Globus pallidus (tissue), 1 donor: Measurements from ENCODE around the gene GPHN.
A peak's percentile ranks its signal among the peaks of the same experiment; 100 is the strongest.

Experiments used
- DNase-seq: peaks from one replicate; pipeline ENCODE4 v3.0.0-alpha.2; 2015; ENCODE audit warnings: low spot score

GPHN gene

DNA sequence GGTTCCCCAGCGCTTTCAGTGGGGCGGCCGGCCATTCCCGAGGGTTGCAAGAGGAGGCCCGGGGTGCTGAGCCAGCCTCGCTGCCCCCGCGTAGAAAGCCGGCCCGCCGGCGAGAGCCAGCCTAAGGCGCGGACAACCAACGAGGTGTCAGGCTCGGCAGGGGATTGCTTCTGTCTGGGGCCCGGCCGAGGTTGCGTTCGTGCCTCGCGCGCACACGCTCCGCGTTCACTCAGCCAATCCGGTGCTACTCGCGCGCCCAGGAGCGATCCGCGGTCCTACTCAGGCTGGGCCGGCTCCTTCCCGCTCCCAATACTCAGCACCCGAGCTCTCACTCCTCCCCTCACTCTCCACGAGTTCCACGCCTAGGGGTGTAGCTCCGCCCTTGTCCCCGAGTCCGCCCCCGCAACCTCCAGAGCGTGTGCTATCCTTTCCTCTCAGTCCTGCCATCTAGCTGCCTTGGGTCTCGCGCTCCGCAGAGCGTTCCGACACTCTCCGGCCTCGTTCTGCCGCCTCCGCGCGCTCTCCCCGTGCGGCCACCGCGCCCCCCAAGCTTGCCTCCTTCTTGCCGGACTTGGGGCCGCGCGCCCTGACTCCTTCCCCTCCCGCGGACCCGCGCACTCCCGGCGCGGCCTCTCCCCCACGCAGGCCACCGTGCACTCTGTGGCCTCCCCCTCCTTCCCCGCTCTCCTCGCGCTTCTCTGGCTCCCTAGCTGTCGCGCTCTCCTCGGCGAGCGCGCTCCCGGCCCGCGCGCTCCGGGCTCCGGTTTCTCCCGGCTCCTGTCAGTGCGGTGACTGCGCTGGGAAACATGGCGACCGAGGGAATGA is at the start of gene GPHN:
GPHN (plus strand) TSS at position 426 of the 825 bp plus-strand sequence.
- DNase-seq = peak; percentile 96

GRCh38 chr14:66459603-66460002 is 48.3 kb upstream of the GPHN start:
- no peak for DNase-seq

GRCh38 chr14:66464261-66464660 is 43.7 kb upstream of the GPHN start:
- DNase-seq = no peak

GRCh38 chr14:66468778-66469367 is 39.1 kb upstream of the GPHN start:
- no peak for DNase-seq

DNA sequence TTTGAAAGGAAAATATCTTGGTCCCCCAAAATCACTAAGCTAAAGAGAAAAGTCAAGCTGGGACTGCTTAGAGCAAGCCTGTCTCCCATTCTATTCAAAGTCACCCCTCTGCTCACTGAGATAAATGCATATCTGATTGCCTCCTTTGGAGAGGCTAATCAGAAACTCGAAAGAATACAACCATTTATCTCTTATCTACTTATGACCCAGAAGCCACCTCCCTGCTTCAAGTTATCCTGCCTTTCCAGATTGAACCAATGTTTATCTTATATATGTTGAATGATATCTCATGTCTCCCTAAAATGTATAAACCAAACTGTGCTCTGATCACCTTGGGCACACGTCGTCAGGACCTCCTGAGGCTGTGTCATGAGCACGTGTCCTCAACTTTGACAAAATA is 36.4 kb upstream of the GPHN start:
- no peak for DNase-seq

DNA sequence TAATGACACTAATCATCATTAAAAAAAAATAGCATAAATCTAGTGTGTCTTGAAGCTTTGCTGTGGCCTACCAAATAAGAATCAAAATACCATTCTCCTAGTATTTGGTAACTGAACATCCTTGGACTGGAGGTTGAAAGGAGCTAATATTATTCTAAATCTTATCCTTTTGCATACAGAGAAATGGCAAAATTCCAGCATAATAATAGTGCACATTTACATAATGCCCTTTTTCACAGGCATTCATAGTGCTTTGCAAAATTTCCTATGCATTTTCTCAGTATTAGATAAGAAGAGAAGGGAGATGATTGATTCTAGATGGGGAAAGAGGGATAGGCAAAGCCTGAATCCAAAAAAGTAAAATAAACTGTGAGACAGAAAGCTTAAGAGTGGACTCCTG is 35.7 kb upstream of the GPHN start:
- DNase-seq = no peak

DNA sequence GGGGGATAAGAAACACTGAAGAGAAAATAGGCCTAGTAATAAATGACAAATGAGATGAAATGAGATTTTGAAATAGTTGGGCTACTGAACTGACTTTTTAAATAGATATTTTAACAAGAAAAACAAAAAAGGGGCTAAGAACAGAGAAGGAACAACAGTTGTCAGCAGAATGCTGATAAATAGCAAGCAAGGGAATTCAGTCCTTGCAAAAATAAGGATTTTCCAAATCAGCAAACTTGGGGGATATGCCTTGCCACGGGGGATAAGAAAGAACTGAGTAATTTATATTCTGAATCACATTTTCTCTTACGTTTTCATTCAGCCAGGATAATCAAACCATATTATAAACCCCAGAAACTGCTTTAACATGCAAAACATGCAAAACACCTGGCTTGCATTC is 34.7 kb upstream of the GPHN start:
- DNase-seq = no peak

DNA sequence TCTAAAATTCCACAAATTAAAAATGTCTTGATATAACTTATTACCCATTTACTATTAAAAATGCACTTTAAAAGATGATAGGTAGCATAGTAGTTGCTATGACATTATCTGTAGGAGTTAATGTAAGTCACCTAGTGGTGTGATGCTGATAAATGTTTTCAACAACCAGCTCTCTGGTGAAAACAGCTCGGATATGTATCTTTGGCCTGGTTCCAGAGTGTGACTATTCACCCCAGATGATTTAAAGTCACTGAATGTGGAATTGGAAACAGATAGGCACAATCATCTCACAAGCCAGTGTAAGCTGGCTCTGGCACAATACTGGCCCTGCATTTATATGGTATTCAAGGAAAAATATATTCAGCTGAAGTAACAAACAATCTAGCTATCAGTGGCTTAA is 31.0 kb upstream of the GPHN start:
- DNase-seq = no peak

GRCh38 chr14:66477567-66477966 is 30.4 kb upstream of the GPHN start:
- no peak for DNase-seq

DNA sequence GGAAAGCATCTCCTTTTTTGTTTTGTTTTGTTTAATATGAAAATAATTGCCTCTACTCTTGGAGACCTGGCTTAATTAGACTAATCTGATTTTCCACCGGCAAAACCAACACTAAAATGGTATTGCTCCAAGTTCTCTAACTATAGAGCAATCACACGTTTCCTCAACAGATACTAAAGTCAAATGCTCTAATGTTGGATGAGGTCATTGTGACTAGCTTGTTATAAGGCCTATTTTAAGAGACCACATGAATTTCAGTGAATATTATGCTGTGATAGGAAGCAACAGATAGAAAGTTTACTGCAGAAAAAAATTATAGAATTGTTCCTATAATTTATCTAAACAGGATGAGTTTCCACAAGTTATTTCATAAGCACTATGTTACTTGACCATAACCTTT is 25.1 kb upstream of the GPHN start:
- no peak for DNase-seq

DNA sequence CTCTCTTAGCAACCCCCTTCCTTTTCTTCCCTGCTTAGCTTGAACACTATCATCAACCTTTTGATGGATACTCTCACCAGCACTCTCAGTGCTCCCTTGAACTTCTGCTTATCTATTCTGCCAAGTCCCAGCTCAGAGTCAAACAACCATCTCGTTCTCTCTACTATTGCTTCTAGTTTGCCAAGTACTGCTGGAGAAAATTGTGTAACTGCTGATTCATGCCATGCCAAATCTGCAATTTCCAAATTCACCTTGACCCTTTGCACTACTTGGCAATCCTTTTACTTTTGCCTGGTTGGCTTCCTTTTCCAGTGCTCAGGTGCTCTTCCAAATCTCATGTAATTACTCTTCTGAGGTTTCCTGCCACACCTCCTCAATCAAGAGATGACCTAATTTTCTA is 24.6 kb upstream of the GPHN start:
- DNase-seq = no peak

DNA sequence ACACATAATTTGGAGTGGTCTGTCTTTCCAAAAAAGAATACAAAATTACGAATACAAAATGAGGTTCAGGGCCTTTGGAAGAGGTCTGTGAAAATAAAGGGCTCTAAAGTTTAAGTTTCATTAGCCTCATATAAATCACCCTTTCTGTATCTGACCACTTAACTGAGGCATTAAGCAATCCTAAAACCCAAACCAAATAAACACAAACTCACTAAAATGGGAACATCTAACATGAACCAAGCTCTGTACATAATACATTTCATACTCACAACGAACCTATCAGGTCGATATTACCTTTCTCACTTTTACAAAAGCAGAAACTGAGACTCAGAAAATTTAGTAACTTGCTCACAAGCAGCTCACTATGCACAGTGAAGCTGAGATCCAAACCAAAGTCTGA is 22.9 kb upstream of the GPHN start:
- DNase-seq = no peak

- no peak for DNase-seq
Observed at GRCh38 chr14:66485910-66486421, 22.0 kb upstream of the GPHN start, which contains the start of gene CCDC196. CCDC196 (plus strand) TSS chr14:66486371; CDS start chr14:66486503, 132 bp downstream.

GRCh38 chr14:66487164-66487563 is 20.8 kb upstream of the GPHN start:
- no peak for DNase-seq

DNA sequence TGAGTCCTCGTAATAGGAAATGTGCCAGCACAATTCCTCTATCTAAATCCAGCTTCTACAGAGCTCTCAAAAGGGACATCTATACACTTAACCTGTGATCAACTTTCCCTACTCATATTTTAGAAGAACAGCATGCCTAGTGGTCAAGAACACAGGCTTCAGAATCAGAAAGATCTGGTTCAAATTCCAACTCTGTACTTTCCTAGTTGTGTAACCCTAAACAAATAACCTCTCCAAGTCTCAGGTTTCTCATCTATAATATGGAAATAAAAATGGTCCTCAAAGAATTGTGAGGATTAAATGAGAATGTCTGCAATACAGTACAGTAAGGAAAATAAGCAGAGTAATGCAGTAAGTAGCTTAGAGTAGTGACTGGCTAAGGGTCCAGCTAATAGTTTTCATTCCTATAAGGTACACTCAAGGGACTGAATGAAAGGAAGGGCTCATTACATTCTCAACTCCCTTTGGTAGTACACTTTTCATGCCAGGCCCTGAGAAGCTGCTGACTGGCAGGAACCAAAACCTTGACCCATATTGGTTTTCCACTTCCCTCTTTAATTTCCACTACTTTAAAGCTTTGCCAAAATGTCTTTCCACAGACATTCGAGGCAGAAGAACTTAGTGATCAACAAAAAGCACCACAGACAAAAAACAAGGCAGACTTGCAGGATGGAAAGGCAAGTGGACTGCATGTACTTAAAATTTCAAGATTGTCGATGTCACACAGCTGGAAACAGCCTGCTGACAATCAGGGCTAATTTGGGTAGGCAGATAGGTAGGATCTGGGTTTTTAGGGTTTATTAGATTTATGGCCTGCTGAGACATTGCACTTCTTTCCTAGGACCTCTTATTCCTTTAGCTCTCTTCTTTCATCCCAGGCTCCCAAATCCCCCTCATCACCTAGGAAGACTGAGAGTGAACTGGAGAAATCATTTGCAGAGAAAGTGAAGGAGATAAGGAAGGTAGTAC is 17.5 kb upstream of the GPHN start:
- no peak for DNase-seq

GRCh38 chr14:66493750-66494149 is 14.2 kb upstream of the GPHN start:
- DNase-seq = no peak

- DNase-seq = peak; percentile 78
Observed at GRCh38 chr14:66495218-66496098, 12.5 kb upstream of the GPHN start.

DNA sequence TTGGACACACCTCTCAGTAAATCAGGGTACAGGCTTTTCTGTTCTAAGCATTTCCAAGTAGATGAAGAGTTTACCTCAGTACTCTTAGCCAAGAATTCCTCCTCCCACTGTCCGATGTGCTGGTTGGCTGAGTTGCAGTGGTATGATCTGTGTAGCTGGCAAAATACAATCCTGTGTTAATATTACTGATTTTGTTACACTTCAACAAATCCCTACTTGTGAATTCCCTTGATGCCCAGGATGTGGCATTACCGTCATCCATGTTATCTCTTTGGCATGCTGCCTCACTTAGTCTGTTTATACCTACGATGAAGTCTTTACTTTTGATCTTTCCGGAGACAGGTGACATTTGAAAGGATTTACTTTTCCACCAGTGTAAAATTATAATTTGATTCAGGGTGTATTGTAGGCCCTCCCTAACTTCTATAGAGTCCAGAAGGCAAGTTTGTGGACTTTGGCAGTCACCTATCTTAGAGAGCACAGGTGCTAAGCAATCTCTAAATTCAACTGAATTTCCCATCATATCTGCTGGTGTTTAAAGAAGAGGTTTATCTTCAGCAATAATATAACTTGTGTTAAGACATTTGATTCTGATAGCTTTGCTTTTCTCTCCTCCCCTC is 11.6 kb upstream of the GPHN start:
- DNase-seq = no peak

DNA sequence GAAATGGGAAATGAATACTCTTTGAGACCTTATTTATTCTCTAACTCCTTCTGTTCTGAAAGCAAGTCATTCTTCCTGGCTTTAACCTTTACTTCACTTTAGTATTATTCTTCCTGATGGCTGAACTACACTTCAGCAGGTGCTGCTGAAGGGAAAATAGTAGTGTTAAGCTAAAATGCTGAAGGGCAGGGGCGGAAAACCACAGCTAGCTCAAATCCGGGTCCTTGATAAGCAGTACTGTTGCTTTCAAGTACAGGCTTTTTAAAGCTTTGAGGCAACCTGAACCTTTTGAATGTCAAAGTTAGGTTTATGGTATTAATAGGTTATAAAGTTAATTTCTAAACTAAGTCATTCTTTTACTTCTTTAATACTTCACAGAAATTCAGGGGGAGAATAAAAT is 11.0 kb upstream of the GPHN start:
- DNase-seq = no peak

DNA sequence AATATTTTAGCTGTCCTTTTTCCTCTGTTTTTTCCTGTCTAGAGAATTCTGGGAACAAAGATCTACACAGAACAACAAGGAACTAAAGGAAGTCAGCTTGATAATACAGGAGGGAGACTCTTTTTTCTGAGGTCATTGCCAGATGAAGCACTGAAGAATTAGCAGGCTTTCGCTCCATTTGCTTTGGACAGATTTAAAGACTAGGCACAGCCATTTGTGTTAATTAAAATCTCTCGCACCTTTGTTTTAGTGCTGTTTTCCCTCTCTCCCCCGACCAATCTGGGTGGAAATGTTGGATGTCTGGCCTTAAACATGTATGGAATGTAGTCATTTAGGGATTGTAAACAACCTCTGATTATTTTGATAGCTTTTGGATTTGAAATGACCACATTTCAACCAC is 9.6 kb upstream of the GPHN start:
- DNase-seq = no peak

DNA sequence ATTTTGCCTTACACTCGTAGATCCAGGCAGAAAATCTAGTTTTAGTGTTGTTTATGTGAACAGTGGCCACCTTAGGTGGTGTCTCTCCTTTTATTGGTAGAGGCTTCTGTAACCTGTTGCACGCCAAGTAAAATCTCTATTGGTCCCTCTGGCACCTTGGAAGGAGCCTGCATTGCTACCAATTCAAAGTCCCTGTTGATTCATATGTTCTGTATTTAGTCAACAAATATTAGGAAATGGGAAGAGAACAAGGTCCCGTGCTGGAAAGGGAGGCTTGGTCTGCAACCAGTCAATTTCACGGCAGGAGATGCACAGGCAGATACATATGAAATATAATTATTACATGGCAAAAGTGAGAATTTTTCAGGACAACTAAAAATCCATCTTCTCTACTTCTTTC is 6.4 kb upstream of the GPHN start:
- DNase-seq = no peak
